Hippocampal formation (tissue), 2 donors: ENCODE results near the gene BABAM2.

Experiments
- DNase-seq, 2 donors: peaks; one replicate each; lab custom pipeline; 2025; lab: John Stamatoyannopoulos, UW

Gene BABAM2

GRCh38 chr2:28129955-28130695 is 239.6 kb downstream of the BABAM2 start:
- no peak for DNase-seq

DNA sequence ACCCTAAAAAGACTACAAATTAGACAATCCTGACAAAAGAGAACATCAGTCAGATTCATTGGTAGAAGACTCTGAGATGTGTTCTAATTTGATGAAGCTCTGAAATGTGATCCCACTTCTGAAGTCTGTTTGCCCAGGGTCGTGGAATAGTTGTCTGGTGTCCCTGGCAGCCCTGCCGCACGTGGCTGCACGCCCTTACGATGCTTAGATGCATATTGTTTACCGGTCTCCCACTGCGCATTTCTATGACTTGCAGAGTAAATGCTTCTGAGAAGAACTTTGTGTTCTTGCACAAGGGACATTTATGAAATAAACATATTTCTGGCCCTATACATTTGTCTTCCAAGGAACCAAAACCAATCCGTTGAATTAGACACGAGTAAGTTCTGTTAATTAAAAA is 243.2 kb downstream of the BABAM2 start:
- no peak for DNase-seq

DNA sequence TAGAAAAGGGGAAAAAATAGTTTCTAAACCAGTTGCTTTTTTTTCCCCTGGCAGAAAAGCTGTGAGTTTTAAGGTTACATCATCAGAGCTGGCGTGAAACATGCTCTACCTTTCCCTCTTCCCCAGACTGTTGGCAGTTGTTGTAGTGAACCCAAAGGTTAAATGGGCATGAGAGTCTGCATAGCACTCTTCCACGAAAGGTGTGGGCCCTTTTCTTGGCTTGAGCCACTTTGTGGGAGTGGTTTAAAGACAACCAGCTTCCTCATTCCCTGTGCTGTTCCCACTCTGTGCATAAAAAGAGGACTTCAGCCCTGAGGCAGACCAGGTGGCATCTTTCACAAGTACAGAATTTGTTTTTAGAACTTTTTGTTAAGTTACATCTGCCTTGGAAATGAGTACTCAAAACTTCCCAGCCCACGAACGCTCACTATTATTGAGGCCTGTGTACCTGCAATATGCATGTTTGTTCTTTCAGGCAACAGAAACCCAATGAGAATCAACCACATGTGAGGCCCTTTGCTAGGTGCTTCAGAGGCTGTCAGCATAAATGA is 243.8 kb downstream of the BABAM2 start:
- peak in 1 of 2 donors; percentile 47 for DNase-seq

GRCh38 chr2:28134857-28135256 is 244.3 kb downstream of the BABAM2 start:
- no peak for DNase-seq

- no peak for DNase-seq
These were observed 244.8 kb downstream of the BABAM2 start for GRCh38 chr2:28135324-28135723.

DNA sequence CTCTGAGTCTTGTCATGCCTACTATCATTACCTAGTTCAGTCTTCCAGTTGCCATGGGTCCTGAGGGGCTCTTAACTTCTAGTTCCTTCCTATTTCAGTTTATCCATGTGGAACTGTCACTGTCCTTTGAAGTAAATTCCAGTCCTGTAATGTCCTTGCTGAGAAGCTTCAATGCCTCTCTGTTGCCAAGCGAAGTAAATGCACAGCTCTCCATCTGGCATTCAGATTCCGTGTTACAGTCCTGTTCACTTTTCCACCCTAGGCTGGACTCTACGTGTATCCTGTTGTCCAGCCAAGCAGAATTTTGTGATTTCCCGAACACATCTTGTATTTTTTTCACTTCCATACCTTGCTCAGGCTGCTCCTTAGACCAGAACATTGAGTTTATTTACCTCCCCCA is 245.3 kb downstream of the BABAM2 start:
- DNase-seq, result no peak

DNA sequence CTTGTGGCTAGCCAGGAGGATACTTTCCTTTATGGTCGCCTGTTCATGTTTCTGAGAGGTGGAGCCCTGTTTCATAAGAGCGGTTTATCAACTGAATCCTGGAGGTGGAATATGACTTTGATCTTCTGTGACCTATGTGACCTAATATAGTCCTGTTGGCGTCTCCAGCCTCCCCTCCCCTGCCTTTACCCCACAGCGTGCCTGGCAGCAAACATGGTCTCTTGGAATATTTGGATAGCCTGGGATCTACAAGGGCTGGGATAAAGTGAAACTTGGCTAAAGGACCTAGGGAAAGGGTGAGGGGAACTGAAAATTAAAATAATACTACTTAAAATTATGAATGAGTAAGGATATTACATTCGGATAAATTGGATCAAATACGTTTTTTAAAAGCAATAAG is 246.0 kb downstream of the BABAM2 start:
- DNase-seq, result no peak

GRCh38 chr2:28137221-28137620 is 246.7 kb downstream of the BABAM2 start:
- DNase-seq, result no peak

DNA sequence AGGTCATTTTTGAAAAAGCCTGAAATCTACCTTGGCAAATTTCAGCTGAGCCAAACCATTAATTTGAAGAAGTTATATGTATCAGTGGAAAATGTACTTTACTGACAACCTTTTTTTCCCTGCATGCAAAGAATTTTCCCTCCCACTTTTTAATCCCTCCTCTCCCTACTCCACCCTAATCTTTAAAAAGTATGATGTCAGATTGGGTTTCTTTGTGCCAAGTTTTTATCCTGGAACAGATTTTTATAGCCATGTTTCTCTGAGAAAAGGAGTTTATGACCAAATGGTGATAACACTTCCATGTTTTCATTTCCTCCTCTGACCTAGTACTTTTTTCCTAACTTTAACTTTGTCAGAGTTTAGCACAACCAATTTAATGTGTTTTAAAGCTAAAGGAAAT is 251.9 kb downstream of the BABAM2 start:
- DNase-seq, result no peak

- no peak for DNase-seq
These were observed 257.5 kb downstream of the BABAM2 start for GRCh38 chr2:28148000-28148399.

DNA sequence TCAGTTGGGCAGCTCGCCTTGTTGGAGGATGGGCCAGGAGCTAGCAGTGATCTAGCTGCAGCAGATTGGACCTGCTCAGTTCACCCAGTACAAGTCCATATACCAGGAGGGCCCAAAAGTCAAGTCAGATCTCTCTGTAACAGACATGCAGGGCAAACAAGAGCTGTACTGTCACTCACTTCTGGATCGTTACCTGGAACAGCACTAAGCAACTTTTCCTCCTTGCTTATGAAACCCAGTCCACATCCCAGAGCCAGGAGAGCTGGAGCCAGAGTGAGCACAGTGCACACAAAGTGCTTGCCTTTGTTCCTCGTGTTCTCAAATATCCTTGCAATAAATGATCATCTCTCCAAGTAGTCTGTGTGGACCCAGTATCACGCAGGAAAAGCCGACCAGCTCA is 258.0 kb downstream of the BABAM2 start:
- no peak for DNase-seq

GRCh38 chr2:28150236-28150915 is 259.8 kb downstream of the BABAM2 start:
- no peak for DNase-seq

DNA sequence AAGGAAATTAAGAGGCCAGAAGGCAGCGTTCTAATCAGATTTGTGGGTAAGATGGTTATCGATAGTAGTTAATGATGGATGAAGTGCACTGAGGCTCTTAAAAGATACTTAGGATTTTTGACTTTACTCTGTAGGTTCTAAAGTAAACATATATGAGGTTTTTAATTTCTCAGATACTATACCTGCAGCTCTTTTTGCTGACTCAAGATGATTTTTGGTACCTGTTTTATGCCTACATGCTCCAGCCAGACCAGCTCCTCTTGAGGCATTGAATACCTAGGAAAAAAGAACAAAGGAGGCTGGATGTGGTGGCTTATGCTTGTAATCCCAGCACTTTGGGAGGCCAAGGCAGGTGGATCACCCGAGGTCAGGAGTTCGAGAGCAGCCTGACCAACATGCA is 260.5 kb downstream of the BABAM2 start:
- DNase-seq, result no peak

GRCh38 chr2:28152585-28153280 is 262.2 kb downstream of the BABAM2 start:
- DNase-seq, result no peak

GRCh38 chr2:28153851-28154250 is 263.3 kb downstream of the BABAM2 start:
- DNase-seq, result no peak

DNA sequence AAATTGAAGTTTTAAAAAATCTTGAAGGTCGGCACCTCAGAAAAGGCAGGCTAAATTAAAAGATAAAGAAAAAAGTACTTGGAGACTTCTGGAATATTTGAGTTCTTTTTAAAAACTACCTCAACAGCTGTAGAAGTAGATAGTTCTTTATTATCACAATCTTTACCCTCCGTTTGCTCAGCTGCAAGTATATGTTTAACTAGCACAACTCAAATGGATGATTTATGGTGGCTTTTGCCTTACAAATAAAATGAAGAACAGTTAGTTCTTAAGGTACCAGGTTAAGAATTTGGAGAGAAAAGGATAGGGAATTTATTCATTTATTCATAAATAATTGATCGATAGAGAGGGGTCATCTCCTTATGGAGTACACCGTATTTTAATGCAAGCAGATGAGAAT is 264.6 kb downstream of the BABAM2 start:
- no peak for DNase-seq

DNA sequence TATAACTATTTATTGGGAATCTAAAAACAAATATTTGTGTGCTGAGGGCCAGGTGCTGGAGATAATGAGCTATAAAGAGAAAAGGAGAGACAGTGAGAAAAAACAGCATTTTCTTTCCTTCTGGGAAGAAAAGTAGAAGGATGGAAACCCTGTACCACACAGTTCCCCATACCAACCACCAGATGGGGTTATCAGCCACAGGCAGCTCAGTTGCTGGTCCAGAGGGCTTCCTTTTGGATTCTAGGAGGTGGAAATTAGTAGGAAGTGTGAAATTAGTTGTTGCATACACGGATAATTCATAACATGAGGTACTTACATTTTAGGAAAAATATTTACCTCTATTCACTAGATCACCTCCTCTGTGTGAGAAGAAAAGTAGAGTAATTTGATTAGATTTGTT is 265.1 kb downstream of the BABAM2 start:
- no peak for DNase-seq

- DNase-seq, result no peak
These were observed 268.3 kb downstream of the BABAM2 start for GRCh38 chr2:28158791-28159190.

DNA sequence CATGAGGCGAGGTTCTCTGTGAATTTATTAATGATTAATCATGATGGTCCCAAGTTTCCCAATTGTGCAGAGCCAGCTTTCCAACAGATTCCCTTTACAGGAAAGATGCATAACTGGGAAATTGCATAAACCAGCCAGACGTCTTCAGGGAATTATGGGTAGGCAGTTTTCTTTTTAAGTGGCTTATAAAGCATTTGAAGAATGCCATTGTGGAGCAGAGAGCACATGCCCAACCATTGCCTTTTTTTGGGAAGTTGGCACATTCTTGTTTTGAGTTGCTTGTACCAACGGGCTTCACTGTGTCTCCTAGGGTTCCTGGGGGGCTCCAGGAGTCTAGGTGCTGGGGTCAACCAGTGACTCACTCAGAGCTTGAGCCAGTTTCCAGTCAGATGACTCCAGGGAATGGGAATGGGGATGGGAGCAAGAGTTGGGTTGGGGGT is 270.5 kb downstream of the BABAM2 start:
- DNase-seq, result no peak

- no peak for DNase-seq
These were observed 270.9 kb downstream of the BABAM2 start for GRCh38 chr2:28161466-28161865.

DNA sequence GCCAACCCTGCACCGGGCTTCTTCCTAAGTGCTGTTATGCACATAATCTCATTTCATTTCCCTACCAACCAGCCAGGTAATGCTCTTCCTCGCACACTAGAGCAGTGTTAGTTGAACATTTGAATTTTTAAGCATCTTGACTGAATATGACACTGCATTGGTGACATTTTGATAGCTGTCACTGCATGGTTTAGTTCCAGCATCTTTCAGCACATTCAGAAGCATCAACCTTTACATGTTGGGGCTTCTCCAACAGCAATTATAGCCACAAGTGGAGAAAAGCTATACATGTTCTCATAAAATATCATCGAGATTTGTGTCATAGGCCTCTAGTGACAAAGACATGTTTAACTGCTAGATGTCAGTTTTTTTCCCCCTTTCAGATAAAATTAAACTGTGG is 272.0 kb downstream of the BABAM2 start:
- DNase-seq, result no peak

DNA sequence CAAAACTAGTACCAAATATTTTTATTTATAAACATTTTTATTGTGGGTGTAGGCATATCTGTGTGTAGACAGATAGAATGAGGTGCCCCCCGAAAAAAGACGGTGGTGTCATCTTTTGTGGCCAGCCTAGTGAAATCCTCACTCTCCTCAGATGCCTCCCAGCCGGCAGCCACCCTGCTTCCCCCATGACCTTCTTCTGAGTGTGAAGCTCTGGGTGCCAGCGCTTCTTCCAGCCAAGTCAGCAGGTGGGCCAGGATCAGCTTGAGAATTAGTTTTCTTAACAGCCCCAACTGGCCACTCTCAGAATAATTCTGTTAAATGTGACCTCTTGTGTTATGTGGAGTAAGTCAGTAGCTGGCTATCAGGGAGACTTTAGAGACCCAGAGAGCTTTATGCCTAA is 272.5 kb downstream of the BABAM2 start:
- no peak for DNase-seq
